Keratinocyte (primary cell): ENCODE results near the gene ZNF605.
"Not testable (repeated sequence)": the region's sequence is repeated elsewhere in the genome, so short reads cannot be mapped to it uniquely, and the experiment has no call there.

ENCODE experiments used
- EZH2 ChIP-seq: IDR thresholded peaks from one replicate; pipeline ENCODE4 v1.6.1; 2012; ENCODE audit warnings: inconsistent platforms, mild to moderate bottlenecking, low read length, moderate library complexity
- TF ChIP-seq, protein P1 (sequence below), 3 experiments: IDR thresholded peaks in 1 of 3; conservative IDR thresholded peaks in 1 of 3; optimal IDR thresholded peaks in 1 of 3; 2 replicates in 2 of 3; 3 replicates in 1 of 3; pipeline versions ENCODE3 to v1.5.1; 2011; ENCODE audit warnings: low read length in 3 of 3, mild to moderate bottlenecking in 3 of 3, moderate library complexity in 2 of 3, control low read depth in 1 of 3, inconsistent platforms in 1 of 3; ENCODE audit not compliant: insufficient read depth in 2 of 3; ENCODE audit errors: extremely low read depth in 1 of 3

DNA sequence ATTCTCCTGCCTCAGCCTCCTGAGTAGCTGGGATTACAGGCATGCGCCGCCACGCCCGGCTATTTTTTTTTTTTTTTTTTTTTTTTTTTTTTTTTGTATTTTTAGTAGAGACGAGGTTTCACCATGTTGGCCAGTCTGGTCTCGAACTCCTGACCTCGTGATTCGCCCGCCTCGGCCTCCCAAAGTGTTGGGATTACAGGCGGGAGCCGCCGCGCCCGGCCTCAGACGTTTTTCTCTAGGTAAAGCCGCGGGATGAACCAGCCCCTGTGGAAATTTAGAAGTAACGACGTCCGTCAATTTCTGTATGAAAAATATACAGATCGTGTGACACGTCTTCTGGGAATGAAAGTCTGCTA, 48.3 kb downstream of the ZNF605 start:
- TF ChIP-seq, protein P1, sequence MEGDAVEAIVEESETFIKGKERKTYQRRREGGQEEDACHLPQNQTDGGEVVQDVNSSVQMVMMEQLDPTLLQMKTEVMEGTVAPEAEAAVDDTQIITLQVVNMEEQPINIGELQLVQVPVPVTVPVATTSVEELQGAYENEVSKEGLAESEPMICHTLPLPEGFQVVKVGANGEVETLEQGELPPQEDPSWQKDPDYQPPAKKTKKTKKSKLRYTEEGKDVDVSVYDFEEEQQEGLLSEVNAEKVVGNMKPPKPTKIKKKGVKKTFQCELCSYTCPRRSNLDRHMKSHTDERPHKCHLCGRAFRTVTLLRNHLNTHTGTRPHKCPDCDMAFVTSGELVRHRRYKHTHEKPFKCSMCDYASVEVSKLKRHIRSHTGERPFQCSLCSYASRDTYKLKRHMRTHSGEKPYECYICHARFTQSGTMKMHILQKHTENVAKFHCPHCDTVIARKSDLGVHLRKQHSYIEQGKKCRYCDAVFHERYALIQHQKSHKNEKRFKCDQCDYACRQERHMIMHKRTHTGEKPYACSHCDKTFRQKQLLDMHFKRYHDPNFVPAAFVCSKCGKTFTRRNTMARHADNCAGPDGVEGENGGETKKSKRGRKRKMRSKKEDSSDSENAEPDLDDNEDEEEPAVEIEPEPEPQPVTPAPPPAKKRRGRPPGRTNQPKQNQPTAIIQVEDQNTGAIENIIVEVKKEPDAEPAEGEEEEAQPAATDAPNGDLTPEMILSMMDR (optimal IDR thresholded peaks at IDR 0.05 in 1 of 3, IDR thresholded peaks at IDR 0.05 in 1 of 3, conservative IDR thresholded peaks at IDR 0.05 in 1 of 3; ENCODE audit: extremely low read depth in 1 of 3, insufficient read depth in 2 of 3, low read length in 3 of 3): not testable (repeated sequence)
- not testable (repeated sequence) for TF ChIP-seq EZH2
